C4-2B (cell line): ENCODE measurements around the gene DAB1.

Experiments
- CTCF ChIP-seq: fragments of 450-650 bp; conservative IDR thresholded peaks from 2 replicates; pipeline ENCODE4 v1.5.1; 2017; ENCODE audit warnings: mild to moderate bottlenecking
- ZFX ChIP-seq: fragments of 450-650 bp; IDR thresholded peaks from 2 replicates; pipeline ENCODE4 v1.6.1; 2017

GRCh38 chr1:57222307-57222706 is 201.6 kb downstream of the DAB1 start:
- TF ChIP-seq CTCF (no peak), ZFX (no peak)
